Stimulated activated CD8-positive, alpha-beta memory T cell treated with anti-CD3 and anti-CD28 coated beads, Interleukin-12 subunit alpha, Interleukin-12 subunit beta, amount 100 ng/mL, for 24 hours (primary cell): ENCODE data around the gene ARMC12.

Source experiments
- DNase-seq: peaks from one replicate; pipeline ENCODE4 v3.0.0-alpha.2; 2020; ENCODE audit errors: extremely low read depth

Gene ARMC12

DNA sequence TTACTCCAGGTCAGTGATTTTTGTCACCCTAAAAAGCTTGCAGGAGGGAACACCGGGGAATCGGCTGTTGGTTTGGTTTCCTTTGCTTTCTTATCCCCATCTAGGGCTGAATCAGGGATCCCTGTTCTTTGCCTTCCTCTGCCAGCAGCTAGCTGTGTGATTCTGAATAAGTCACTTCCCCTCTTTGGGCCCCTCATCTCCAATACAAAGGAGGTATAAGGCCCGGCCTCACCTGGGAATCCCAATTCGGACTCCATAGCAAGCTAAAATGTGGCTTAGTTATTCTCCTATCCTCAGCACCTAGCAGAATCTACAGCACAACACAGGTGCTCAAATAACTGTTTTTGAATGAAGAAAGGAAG, 18.5 kb upstream of the ARMC12 start:
- no peak for DNase-seq

GRCh38 chr6:35718911-35719381, 17.9 kb upstream of the ARMC12 start:
- no peak for DNase-seq

DNA sequence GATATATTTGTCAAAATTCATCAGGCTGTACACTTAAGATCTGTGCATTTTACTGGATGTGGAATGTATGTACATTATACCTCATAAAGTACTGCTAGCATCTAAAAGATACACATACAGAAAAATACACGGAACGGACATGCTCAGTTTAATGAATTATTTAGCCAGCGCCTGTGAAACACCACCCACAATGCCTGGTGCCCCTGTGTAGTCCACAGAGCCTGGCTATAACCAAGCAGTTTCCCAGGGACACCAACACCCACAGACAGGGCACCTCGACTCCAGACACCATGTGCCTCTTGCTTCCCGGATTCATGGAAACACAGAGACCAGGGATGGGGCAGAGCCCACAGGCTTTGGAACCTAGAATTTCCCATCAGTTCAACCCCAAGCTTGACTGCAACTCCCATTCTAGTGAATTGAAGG, 17.4 kb upstream of the ARMC12 start:
- DNase-seq = no peak

- no peak for DNase-seq
Measured at GRCh38 chr6:35719830-35720733, 16.8 kb upstream of the ARMC12 start.

- no peak for DNase-seq
Measured at GRCh38 chr6:35722121-35722761, 14.6 kb upstream of the ARMC12 start.

DNA sequence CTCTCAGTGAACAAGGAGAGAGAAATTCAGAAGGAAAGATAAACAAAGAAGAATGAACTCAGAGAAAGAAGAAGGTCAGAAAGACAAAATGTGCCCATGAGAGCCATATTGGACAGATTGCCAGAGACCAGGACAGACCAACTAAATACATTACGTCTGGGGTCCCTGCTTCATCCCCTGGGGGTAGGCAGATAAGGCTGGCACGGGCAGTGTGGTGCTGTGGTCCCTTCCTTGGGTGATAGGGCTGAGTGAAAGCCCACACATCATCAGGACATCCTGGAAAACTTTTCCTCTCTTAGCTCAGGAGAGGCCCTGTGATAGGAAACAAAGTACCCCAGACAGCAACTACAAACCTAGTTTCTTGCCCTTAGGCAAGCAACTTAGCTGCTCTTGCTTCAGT, 13.2 kb upstream of the ARMC12 start:
- DNase-seq = no peak

DNA sequence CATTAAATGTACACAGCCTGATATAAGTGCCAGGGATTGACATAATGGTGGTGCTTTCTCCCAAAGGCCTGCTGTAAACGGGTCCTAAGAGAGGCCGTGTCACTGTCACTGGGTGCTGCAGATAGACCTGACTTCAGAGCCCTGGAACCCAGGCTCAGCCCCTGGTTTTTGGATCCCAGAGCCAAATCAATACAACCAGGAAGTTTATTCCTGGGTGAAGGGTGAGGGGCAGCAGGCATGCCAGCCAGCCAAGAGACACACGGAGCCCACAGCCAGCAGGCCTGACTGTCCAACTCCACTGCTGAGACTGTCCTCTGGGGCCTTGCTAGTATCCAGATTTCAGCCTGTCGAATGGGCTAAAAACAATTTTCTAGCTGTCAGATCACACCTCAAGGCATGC, 12.8 kb upstream of the ARMC12 start:
- DNase-seq = no peak

DNA sequence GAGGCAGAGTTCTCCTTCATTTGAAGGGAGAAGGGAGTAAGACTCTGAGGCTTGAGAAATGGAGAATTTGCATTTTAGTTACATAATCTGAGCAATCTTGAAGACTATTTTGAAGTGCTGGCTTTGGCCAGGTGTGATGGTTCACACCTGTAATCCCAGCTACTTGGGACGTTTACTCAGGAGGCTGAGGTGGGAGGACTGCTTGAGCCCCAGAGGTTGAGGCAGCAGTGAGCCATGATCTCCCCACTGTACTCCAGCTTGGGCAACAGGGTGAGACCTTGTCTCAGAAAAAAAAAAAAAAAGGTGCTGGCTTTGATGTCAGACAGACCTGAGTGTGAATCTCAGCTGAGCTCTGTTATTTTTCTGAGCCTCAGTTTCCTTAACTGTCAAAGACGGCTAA, 12.4 kb upstream of the ARMC12 start:
- no peak for DNase-seq

DNA sequence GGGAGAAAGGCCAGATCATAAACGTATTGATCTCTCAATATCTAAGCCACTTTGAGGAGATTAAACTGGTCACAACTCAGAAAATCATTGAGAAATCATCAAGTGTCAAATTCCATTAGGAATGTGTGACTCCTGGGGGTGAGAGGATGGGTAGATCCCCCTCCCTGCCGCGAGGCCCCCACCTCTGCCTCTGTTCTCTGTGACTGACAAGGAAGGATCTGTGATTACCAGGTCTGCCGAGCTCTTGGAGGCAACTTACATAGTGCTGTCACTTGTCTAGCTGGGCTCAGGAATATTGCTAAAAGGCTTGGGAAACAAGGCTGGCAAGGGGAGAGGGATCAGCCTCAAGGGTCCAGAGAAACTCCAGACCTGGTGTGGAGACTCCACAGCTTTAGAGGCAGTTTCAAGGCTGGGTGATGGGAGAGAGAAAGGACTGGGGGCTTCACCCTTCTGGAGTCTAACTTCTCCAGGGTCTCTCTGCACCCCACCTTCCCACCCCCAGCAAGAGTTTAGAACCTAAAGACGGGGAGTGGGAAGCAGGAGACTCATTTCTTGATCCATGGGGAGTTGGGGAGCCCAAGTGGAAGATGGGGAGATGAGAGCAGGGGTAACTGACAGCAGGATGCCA, 11.6 kb upstream of the ARMC12 start:
- DNase-seq = no peak

- DNase-seq = no peak
Measured at GRCh38 chr6:35725721-35726438, 11.0 kb upstream of the ARMC12 start.

GRCh38 chr6:35727231-35727934, 9.4 kb upstream of the ARMC12 start:
- no peak for DNase-seq

GRCh38 chr6:35727935-35728682, 8.7 kb upstream of the ARMC12 start:
- DNase-seq = peak; percentile 66

DNA sequence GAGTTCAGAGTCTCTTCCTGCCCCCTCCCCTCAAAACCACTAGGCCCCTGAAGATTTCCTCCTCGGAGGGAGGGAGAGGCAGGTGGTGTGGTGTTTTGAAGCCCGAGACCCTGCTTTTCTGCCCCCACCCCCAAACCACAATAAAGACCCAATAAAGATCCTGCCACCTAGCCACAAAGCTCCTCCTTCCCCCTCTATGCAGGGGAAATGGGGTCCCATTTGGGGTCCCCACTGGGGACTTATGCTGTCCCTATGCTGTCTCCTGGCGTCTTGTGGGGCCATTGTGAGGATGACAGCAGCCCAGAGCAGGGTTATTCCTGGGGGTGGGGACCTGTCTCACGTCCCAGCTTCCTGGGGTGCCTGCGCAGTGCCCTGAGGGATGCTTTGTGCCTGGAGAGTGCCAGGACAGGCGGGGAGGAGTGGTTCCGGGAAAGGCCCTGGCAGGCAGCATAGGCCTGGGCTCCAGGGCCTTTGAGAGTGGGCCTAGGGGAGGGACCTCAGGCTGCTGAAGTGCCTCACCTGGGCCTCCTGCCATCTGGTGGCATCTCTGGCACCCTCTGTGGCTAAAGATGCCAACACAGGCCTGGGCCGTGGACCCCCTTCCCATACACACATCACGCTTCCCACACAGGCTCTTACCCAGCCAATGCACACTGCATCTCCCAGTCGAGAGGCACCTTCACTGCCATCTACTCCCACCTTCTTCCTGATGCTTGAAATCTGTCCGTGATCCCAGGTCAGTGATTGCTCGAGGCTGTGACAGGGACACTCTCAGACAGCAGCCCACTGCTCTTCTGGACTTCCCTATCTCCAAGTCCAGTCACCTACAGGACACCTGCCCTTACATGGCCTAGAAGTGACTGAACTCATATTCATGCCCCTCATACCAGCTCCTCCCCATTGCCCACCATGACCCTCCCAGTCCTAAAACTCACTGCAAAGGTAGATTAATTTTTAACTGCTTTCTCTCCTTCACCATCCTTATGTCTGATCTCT, 7.9 kb upstream of the ARMC12 start:
- no peak for DNase-seq

DNA sequence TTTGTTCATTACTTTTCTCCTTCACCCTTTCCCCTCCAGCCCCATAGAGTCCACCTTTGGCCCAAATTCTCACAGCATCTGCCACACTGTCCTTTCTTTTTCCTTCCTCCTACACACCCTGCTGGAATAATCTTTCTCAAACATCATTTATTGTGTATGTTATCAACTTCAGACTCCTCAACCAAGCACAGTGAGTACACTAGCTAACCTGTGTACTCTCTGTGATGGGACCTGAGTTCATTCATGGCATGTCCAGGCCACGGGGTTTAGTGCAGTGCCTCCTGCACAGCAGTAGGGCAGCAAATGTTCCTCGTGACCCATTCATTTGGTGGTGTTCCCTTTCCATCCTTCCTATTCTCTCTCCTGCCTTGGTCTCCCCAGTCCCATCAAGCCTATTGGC, 7.1 kb upstream of the ARMC12 start:
- no peak for DNase-seq

- DNase-seq = no peak
Measured at GRCh38 chr6:35730745-35731413, 6.0 kb upstream of the ARMC12 start.

- peak; percentile 88 for DNase-seq
Measured at GRCh38 chr6:35731414-35731735, 5.5 kb upstream of the ARMC12 start.

GRCh38 chr6:35731736-35732532, 4.9 kb upstream of the ARMC12 start:
- DNase-seq = peak; percentile 92

DNA sequence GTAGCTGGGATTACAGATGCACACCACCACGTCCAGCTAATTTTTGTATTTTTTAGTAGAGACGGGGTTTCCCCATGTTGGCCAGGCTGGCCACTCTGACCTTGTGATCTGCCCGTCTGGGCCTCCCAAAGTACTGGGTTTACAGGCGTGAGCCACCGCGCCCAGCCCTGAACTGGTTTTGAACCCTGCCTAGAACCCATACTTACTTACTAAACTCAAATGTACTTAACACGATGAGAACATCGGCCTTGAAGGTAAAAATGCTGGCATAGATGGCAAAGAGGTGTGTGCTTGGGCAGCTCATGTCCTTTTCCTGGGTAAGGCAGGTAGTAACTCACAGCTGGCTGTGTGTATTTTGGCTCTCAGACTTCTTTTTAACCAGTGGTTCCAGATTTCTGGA, 3.2 kb upstream of the ARMC12 start:
- DNase-seq = no peak
